Thyroid gland (tissue), 4 donors: ENCODE results near the gene NXPH1. TPM values are rescaled to one million over a fixed set of nuclear protein-coding genes. Genes with fewer than 3 reads are reported as not detected.

ENCODE experiments used
- DNase-seq, 2 donors: peaks; one replicate each; pipeline ENCODE4 v3.0.0-alpha.2; 2019
- H3K27ac ChIP-seq, 3 donors: fragments of 200-600 bp; sonication (generic); 1 replicate in 2 of 3; 2 replicates in 1 of 3; pipeline ENCODE4 v1.5.1; 2016 to 2019; ENCODE audit warnings: mild to moderate bottlenecking in 1 of 3, moderate library complexity in 1 of 3
- H3K27me3 ChIP-seq: fragments of 200-600 bp; sonication (generic); one replicate; pipeline ENCODE4 v1.5.1; 2019
- H3K36me3 ChIP-seq, 2 donors: fragments of 200-600 bp; sonication (generic); one replicate each; pipeline ENCODE4 v1.5.1; 2016 to 2019
- H3K4me1 ChIP-seq, 2 donors: fragments of 200-600 bp; sonication (generic); one replicate each; pipeline ENCODE4 v1.5.1; 2017 to 2019
- H3K4me3 ChIP-seq, 3 donors: fragments of 200-600 bp; sonication (generic); replicated peaks in 1 of 3; 1 replicate in 2 of 3; 2 replicates in 1 of 3; pipeline ENCODE4 v1.5.1; 2016; ENCODE audit warnings: mild to moderate bottlenecking in 1 of 3
- H3K9me3 ChIP-seq: fragments of 200-600 bp; sonication (generic); one replicate; pipeline ENCODE4 v1.5.1; 2017
- POLR2A ChIP-seq, 2 donors: fragments of 450-650 bp; IDR thresholded peaks; one replicate each; pipeline ENCODE4 v1.6.1; 2017; ENCODE audit warnings: antibody characterized with exemption in 2 of 2, mild to moderate bottlenecking in 2 of 2, moderate library complexity in 1 of 2
- WGBS, 2 donors: methylation state at CpG; one replicate each; pipeline ENCODE4 v1.1.5; 2017; 5-methylcytosine and 5-hydroxymethylcytosine counted together
- intact Hi-C: fragments of 100-400 bp; cut with DNase I; formaldehyde crosslinking; loops from one replicate; pipeline ENCODE4 v1.15.1; 2023
- total RNA-seq, 4 donors: library from RNA; depleted of rRNA; stranded (reverse); fragments of >200 nt; gene quantifications; one replicate each; pipeline ENCODE4 v1.2.3, GENCODE V29; 2016
- TF ChIP-seq, protein P1 (sequence below), 6 experiments: fragments of 200-600 bp in 3 of 6; fragments of 450-650 bp in 3 of 6; sonication (generic) in 3 of 6; IDR thresholded peaks; one replicate each; pipeline ENCODE4 v1.5.1; 2016 to 2019; ENCODE audit warnings: antibody characterized with exemption in 6 of 6, mild to moderate bottlenecking in 2 of 6, inconsistent platforms in 1 of 6, moderate library complexity in 1 of 6

NXPH1 gene
- total RNA-seq, 4 donors from 2014 or later, result not detected

DNA sequence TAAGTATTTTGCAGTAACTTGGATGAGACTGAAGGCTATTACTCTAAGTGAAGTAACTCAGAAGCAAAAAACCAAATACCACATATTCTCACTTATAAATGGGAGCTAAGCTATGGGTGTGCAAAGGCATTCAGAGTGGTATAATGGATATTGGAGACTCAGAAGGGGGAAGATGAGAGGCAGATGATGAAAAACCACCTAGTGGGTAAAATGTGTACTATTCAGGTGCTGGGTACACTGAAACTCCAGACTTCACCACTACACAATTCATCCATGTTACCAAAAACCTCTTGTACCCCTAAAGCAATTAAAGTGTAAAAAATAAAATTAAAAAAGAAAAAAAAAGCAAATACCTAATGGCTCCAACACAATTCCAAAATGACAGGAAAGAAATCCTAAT is 351.7 kb downstream of the NXPH1 start:
- H3K9me3 ChIP-seq, result no peaks in the 10 kb centered on the region
- no peak overlapping the region for H3K4me3 ChIP-seq
- H3K36me3 ChIP-seq, result no peaks in the 10 kb centered on the region
- no peaks in the 10 kb centered on the region for H3K4me1 ChIP-seq
- H3K27ac ChIP-seq, result no peak overlapping the region
- TF ChIP-seq, protein P1, sequence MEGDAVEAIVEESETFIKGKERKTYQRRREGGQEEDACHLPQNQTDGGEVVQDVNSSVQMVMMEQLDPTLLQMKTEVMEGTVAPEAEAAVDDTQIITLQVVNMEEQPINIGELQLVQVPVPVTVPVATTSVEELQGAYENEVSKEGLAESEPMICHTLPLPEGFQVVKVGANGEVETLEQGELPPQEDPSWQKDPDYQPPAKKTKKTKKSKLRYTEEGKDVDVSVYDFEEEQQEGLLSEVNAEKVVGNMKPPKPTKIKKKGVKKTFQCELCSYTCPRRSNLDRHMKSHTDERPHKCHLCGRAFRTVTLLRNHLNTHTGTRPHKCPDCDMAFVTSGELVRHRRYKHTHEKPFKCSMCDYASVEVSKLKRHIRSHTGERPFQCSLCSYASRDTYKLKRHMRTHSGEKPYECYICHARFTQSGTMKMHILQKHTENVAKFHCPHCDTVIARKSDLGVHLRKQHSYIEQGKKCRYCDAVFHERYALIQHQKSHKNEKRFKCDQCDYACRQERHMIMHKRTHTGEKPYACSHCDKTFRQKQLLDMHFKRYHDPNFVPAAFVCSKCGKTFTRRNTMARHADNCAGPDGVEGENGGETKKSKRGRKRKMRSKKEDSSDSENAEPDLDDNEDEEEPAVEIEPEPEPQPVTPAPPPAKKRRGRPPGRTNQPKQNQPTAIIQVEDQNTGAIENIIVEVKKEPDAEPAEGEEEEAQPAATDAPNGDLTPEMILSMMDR (IDR thresholded peaks at IDR 0.05), result no peak
- TF ChIP-seq POLR2A (IDR thresholded peaks at IDR 0.05), result no peak
- DNase-seq, result no peak
- H3K27me3 ChIP-seq, result no peaks in the 10 kb centered on the region
- intact Hi-C loops, result no loop called here

DNA sequence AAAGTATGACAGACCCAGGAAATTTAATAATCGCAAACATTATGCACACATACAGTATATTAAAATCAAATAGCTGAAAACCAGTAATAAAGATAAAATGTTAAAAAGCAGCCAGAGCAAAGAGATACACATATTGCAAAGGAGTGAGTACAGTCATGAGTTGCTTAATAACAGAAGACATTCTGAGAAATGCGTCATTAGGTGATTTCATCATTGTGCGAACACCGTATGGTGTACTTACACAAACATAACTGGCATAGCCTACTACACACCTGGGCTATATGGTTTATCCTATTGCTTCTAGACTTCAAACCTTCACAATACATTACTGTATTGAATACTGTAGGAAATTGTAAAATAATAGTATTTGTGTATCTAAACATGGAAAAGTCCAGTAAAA is 367.6 kb downstream of the NXPH1 start:
- Histone ChIP-seq H3K27me3 (no peaks in the 10 kb centered on the region), H3K36me3 (no peaks in the 10 kb centered on the region), H3K4me3 (no peak overlapping the region), H3K27ac (no peak overlapping the region), H3K4me1 (no peaks in the 10 kb centered on the region), H3K9me3 (no peaks in the 10 kb centered on the region)
- no peak for DNase-seq
- 95 to 96% methylated on average over 4 of the region's 4 CpGs for WGBS, 2 donors
- TF ChIP-seq, protein P1 (IDR thresholded peaks at IDR 0.05), result no peak
- TF ChIP-seq POLR2A (IDR thresholded peaks at IDR 0.05), result no peak
- intact Hi-C loops, result no loop called here

Other genes starting within 250 kb of the NXPH1 start
- 10 to 100 TPM; 21.0 to 43.3 (median 26.6) TPM for gene ICA1, start 171.4 kb upstream of the NXPH1 start, total RNA-seq